HL-60/S4 treated with phorbol 12-myristate 13-acetate at 8.2 ng/mL for 4 days and 3 days (cell line): Measurements from ENCODE around the gene COLEC12.

Experiments
- in situ Hi-C: fragments of 300-500 bp; cut with MboI; formaldehyde crosslinking; loops from 2 replicates; pipeline ENCODE4 v1.15.0; 2022; ENCODE audit warnings: low sequenced_read_pairs

Gene COLEC12

DNA sequence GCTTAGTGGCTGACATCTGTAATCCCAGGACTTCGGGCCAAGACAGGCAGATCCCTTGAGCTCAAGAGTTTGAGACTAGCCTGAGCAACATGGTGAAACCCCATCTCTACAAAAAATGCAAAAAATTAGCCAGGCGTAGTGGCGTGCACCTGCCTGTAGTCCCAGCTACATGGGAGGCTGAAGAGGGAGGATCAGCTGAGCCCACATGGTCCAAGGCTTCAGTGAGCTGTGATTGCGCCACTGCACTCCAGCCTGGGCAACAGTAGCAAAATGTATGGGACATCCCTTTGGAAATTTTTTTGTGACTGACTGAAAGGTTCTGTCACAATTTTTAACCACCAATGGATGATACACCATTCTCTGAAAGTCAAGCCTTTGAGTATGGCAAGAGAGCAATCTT, 6.3 kb upstream of the COLEC12 start:
- in situ Hi-C loops = no loop called here

DNA sequence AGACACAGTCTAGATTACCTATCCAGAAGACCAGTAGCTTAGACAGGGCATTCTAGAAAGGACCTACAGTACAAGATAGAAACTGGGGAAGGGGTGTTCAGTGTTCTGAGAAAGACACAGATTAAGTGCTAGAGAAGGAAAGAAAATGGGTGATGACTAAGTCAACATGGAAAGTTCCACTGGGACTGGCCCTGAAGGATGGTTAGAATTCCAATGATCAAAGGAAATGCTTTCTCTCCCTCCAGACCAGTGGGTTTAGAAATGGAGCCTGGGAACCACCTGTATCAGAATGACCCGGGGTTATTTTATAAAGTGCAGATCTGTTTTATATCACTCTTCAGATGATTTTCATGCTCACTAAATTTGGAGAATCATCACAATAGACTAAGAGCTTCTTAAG, 5.8 kb upstream of the COLEC12 start:
- in situ Hi-C loops = no loop called here

DNA sequence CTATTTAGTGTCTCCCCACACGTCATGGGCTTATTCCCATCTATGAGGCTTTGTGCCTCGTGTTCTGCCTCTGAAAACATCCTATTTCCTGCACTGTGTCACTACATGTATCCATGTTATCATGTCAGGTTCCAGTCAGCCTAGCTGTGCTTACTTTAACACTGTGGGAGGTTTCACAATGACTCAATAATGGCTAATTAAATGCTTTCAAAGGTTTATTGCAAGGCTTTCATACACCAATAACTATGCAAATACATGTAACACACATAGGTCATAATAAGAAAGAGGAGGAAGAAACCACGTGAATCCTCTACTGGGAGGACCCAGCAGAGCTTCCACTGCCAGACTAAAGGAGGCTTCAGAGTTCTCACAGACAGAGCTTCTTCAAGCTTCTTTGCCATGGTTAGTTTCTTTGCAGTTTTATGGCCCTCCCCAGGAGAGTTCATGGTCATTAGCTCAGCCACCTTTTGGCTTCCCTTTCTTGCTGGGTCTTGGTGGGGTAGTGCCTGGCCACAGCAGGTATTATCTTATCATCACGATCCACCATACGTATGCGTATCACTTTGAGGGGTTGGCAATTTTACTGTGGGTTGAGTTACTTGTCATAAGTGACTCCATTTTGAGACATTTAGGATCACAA, 5.1 kb upstream of the COLEC12 start:
- in situ Hi-C loops = no loop called here

DNA sequence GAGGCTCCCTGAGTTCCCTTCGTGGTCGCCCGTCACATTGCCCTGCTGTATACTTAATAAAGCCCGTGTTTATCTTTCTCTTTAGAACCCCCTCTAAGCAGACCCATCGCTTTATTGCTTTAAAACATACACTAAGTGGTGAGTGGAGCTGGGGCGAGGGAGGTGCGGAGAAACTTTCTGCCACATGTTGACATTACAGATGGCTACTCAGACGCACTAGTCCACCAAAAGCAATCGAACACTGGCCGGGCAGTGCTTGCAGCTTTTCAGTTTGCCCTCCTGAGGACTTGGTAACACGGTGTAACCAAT, 859 bp upstream of the COLEC12 start:
- in situ Hi-C loops = no loop called here

DNA sequence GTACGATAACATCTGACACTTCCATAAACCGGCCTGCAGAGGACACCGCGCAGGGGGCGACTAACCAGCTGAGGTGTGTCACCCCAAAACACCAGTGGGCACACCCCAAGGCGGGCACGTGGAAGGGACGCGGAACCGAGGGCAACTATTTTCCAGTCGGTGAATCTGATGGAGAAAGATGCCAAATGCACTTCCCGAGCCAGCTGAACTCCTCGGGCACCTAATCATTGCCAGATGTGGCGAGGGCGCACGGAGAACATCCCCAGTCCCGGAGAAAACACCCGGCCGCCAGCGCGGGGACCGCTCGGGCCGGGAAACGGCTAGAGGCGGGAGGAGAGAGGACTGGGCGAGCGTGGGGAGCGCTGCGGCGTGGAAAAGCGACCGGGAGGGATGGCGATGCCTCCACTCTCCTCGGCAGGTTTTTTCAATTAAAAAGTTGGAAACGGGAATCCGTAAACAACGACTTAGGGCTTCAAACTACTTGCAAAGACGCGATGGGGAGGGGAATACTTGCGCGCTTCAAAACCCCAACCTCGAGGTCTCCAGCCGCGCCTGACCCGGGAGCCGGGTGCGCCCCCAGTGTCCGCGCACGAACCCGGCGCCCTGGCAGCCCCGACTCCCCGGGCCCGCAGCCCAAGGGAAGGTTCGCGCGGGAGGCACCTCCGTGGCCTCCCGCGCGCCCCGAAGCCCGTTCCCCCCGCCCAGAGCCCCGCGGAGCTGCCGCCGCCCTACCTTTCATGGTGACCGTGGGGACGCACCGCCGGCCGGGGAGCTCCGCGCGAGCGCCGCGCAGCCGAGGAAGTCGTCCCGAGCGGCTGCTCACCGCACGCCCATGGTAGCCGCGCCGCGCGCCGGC, 497 bp downstream of the COLEC12 start:
- in situ Hi-C loops = no loop called here

DNA sequence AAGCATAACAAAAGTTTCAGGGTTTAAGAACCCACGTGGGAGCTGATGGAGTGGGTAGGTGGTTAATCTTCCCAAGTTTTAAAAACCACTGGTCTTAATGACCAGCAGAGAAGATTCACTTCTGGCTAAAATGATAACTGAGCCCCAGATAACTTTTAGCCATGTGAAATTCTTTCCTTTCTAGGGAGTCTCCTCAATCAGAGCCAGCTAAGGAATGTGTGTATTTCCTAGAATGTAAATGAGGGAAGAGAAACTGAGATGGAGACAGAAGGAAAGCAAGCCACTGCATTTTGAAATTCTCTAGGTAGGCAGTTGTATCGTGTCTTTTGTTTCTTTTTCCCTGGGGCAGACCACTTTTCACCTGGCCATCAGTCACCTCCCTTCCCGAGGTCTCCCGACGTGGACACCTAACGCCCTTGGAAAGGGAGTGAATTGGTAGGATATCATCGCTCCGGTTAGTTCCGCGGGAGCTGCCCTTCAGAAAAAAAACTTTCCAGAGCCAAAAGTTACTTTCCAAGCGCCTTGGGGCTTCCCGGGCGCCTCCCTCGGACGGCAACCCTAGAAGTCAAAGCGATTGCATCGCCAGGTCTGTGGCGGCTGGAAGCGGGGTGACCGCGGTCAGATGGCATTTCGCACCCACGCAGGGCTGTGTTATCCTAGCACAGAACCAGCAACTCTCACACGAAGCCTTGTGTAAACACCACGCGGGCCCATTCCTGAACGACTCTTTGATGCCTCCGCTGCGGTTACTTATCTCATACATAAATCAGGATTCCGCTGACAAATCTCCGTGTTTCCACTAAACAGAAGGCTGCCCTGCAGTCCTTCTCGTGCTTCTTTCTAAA, 1.3 kb downstream of the COLEC12 start:
- in situ Hi-C loops = no loop called here

DNA sequence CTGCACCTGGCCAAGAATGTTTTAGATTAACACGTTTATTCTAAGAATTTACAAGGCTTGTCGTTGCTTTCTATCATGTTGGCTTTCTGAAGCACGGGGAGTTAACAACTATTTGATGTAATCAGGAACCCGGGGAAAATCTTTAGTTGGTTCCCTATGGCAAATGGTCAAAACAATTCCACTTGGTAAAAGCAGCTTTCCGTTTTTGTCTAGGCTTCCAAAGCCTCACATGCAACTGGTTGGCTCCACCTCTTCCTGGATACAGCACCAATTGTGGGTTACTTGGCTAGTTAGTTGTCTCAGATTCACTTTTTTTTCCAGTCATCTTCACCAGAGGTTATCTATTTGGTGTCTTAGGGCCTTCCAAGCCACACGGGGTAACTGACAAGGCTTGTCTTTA, 2.8 kb downstream of the COLEC12 start:
- in situ Hi-C loops = no loop called here

DNA sequence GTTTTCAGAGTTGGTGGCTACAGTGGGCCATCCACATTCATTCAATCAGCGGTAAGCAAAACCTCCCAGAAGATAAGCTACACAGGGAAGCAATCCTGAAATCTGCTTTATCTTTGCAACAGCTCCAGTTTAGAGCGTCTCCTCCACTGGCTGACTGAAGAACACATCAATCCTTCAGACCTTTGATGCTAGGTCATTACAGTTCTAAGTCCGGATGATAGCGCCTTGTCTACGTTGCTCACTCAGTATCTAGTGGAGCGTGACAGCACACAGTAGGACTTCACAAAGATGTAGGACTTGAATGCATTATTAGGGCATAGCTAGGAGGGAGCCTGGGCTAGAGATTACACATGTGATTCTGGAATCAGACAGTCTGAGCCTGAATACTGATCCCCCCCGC, 5.0 kb downstream of the COLEC12 start:
- in situ Hi-C loops = no loop called here

DNA sequence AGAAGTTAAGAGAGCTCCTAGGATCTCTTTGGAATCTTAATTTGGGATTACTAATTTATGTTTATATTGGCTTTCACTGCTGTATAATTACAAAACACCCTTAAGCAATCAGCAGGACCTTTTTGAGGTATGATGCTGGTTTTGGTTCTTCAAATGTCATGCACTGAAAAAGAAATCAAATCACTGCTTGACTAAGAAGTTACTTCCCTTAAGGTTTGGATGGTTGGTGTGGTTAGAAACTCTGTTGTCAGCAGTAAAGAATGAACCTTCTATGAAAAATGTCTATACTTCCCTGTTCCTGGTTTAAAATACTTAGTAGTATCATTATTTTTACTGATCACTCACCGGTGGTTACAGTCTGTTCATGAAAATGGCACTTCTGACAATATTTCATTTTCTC, 5.5 kb downstream of the COLEC12 start:
- in situ Hi-C loops = no loop called here

DNA sequence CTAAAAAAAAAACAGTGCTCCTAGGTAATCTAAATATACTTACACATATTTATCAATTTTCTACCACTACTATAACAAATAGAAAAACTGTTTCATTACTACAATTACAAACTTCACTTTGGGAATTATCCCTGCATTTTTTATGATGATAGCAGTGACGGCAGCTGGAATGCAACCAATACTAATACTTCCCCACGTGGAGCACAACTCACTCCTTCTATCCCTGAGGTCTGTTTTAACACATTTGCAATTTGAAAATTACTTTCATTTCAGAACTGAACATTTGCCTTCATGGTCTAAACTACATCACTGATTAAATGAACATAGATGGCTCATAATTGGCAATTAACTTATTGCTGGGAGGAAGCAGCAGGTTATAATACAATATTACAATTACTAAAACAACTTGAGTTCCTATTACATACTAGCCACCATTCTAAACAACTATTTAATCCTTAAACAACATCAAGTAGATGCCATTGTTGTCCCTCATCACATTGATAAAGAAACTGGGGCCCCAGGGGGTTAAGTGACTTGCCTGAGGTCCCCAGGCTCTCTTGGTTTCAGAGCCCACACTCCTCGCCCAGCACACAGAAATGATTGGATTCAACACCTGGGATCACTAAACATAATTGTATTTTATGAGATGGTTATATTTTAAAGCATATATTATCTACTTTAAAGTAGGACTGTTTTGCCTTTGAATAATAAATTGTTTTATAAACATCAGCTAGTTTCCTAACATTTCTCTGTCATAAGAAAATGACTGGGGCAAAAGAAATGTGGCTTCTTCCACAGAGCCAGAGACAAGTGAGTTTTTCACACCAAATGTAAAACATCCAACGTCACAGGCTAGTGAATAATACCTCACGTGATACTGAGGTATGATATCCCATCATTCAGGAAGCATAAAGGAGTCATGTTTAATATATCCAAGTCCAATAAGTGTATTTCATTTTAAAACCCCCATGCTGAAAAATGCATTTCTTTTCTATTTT, 6.2 kb downstream of the COLEC12 start:
- in situ Hi-C loops = no loop called here

DNA sequence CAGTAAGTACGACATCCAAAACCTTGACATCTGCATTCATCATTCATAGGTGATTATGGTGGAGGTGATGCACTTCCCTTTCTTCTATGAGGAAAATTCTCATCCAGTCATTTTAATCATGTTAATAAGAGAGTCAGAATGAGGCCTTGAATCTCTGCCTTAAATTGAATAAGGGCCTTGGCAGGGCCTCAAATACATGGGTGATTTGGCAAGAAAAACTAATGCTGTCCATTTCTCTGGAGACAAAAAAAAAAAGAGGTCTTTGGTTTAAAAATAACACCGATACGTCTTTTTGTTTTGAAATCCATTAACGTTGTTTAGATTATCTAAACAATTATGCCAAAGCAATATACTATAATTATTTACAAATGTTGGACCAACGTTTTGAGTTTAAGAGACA, 8.1 kb downstream of the COLEC12 start:
- in situ Hi-C loops = no loop called here

DNA sequence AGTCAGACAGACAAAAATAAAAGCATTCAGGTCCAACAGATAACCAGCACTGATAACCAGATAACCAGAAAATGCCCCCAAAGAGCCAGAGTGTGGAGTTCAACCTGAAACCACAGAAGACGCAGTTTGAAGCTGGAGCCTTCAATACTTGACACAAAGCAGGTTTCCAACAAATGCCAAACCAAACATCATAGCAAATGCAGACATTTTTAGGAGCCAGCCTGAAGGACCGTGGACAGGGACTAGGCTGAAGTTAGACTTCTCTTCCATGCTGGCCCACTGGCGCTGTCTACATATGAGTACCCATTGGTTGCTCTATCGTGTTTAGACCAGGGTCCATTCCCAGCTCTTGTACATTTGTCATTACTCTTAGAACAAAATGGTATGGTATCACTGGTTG, 9.9 kb downstream of the COLEC12 start:
- in situ Hi-C loops = no loop called here

DNA sequence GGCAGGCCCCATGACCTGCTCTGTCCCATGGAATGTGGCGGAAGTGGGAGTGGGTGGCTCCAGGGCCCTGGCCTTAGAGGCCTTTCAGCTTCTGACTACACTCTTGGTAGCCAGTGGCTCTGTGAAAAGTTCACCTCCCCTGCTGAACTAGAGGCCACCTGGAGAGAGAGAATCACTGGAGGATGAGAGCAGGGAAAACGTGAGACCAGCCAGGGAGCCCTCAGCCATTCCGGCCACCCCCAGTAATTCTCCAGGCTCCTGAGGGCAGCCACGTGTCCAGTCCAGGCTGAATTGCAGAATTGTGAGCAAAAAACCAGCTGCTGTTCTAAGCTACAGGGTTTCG, 10.5 kb downstream of the COLEC12 start:
- in situ Hi-C loops = no loop called here

DNA sequence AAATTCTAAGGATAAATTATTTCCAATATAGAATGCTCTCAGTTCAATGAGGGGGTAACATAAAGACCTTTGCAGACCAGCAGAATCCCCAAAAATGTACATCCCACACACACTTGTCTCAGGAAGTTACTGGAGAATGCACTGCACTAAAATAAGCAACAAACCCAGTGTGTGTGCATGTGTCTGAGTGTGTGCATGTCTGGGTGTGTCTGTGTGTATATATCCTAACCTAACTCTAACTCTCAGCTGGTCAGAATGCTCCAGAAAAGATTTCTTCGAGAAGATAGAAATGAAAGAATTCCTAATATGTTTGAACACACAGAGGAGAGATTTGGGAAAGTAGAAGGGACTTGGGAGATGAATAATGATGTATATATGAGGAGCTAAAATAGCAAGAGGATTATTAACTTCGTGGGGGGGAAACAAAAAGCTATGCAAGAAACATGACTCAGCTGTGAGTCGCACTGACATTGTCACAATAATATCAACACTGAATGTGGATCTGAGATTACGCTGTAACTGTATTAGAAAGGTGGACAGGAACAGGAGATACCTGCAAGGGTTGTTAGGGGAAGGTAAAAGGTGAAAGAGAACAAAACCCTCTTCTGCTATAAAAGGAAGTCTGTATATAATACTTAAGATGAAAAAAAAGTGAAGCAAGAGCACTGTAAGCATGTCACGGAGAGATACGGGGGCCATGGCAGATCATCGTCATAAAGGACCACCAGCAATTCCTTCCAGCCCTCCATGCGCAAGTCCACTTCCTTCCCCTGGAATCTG, 11.1 kb downstream of the COLEC12 start:
- in situ Hi-C loops = no loop called here

DNA sequence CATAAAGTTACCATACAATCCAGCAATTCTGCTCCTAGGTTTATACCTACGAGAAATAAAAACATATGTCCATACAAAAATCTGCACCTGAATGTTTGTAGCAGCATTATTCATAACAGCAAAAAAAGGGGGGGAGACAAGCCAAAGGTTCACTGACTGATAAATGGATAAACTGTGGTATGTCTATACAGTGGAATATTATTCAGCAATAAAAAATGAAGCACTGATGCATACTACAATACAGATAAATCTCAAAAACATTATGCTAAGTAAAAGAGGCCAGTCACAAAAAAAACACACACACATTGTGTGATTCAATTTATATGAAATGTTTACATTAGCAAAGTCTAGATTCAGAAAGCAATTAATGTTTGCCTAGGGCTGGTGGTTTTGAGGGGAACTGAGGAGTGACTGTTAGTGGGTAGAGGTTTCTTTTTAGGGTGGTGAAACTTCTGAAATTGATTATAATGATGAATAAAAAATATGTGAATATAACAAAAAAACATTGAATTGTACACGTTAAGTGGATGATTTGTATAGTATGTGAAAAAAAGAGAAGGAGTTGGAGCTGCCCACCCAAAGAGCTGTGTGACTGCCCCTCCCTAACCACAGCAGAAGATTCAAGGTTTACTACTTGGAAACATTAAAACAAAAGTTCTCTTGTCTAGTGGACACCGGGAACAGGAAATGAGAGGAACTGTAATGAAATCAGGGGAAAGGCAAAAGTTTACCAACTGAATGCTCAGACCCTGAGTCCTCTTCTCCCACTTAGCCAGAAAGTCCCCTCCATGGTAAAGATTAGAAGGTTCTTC, 13.4 kb downstream of the COLEC12 start:
- in situ Hi-C loops = no loop called here

DNA sequence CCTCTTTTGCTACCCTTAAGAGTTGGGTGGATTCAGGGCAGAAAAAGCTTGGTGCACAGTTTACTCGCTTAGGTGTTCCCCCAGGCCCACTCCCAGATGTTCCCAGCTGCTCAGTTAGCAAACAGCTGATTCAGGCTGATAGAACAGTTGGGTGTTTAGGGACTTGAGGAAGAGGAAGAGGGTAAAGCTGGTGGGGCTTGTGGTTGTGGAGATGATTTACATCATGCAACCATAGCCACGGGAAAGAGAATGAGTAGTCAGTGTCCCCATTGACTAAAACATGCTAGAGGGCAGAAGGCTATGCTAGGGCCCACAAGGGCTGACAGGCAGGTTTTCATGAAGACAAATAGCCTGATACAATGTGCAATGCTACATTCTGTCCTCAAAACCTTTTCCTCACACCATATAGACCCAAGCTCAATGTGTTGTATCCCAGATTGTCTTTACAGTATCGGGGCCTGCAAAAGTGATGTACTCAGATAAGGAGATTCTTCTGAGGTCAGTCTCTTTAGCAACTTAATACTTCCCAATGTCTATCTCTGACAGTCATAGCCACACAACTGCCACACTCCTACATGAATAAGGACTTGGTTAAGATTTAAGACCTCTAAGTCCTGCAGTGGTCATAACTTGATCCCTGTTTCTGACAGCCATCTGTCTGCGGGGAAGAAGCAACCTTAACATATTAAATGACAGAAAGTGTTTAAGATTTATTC, 15.6 kb downstream of the COLEC12 start:
- in situ Hi-C loops = no loop called here

DNA sequence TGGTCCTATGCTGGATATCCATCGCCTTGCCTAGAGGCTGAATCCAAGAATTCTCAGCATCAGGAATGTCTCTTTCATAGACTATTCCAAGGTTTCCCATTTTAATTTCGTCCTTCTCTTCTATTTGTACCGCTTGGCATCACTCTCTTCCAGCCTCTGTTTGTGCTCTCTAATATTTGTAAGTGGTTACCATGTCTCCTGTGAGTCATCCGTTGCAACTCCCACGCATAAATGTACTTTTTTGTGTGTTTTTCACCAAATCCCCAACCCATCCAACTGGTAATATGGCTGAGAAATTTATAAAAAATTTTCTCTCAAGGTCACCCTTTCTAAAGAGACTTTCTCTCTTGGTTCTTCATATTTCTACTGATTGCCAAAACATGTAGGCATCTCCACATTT, 21.8 kb downstream of the COLEC12 start:
- in situ Hi-C loops = no loop called here

DNA sequence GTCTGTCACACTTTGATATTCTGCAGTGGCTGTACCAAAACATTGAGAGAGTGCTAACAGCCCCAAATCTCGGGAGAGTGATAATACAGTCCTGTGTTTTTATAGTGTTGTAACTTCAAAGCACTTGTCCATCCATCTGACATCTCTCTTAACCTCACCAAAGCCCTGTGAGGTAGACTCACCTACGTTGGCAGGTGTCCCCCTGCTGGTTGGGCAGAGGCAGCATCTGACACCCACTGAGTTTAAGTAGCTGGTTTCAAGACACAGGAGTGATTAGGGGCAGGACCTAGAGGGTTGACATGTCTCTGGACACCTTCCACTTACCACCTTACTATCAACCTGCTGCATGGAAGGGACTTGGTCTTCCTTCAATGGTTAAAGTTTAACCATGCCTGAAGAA, 22.9 kb downstream of the COLEC12 start:
- in situ Hi-C loops = no loop called here

DNA sequence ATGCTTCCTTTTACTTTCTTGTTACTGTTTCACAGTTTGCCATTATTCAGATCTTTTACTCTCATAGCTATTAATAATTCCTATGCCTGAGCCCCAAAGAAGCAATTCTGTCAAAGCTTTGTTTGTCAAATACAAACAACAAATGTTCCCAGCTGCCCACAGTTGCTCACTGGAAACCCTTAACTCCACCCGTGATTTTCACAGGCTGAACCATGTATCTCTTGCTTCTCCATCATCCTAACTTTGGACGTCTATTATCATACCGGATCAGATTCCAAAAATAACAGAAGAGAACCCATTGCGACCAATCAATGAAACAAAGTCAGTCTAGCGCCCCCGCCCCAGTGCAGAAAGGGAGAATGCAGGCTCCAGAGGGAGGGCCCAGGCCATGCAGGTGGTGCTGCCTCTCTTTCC, 24.2 kb downstream of the COLEC12 start:
- in situ Hi-C loops = no loop called here
